ENCODE data around the gene FAF1.
"Not testable (repeated sequence)": the region's sequence is repeated elsewhere in the genome, so short reads cannot be mapped to it uniquely, and the experiment has no call there.

The FAF1 gene

DNA sequence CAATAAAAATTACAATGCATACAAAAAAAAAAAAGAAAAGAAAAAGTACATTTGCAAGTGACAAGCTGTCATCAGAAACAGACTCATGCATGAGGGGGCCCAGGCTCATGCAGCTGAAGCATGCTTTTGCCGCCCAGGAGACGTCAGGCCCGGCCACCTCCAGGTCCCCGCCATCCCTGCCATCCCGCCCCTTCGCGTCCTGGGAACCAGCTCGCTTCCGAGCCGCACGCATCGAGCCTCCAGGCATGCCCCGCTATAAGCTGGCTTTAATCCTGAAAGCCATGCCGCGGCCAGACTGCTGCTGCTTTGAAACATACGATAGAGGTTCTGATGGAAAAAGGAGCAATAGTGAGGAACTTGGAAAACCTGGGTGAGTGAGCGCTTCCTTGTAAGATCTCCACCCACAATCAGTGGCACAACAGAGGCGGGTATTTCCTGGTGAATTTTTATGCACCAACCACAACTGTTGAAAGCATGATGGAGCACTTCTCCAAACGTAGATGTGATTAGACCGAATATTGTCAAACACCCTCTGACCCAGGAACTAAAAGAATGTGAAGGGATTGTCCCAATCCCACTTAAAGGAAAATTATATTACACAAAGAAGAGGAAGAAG is 113.7 kb downstream of the FAF1 start:
- Histone ChIP-seq H3K4me3 (ENCODE audit: low read length) (no peak overlapping the region), H3K9ac (ENCODE audit: low read length) (no peak overlapping the region), H3K27me3 (ENCODE audit: control insufficient read depth, insufficient read depth, low read length) (no peaks in the 10 kb centered on the region), H3K4me1 (ENCODE audit: control insufficient read depth, insufficient read depth, low read length) (peaks cover 6% of the 10 kb centered on the region), H3K36me3 (ENCODE audit: control insufficient read depth, insufficient read depth, low read length) (no peaks in the 10 kb centered on the region), H3K27ac (ENCODE audit: low read depth, low read length) (no peak overlapping the region)

DNA sequence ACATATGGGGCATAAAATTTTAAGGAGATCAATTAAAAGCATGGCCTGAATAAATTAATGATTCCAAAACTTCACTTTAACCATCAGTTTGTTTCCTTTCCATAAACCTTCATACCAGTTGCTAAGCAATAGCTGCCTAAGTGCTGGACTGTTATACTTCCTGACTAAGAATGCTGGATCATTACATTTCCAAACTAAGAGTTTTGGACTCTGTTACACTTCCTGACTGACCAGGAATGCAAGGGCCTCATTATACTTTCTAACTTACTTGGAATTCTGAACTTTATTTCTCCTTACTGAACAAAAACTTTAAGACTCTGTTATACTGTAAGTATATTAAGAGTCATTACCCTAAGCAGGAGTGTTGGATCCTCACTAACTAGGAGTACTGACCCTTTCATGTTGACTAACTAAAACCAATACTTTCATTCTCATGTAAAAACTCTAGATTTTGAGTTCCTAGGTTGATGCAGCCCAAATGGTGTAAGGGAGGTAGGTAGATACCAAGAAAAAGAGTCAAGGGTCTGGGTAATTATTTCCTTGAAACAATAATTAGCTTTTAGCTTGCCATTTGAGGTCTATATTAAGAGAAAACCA is 118.2 kb downstream of the FAF1 start:
- Histone ChIP-seq H3K9ac (ENCODE audit: low read length) (no peak overlapping the region), H3K4me3 (ENCODE audit: low read length) (no peak overlapping the region), H3K4me1 (ENCODE audit: control insufficient read depth, insufficient read depth, low read length) (peaks cover 6% of the 10 kb centered on the region), H3K27me3 (ENCODE audit: control insufficient read depth, insufficient read depth, low read length) (no peaks in the 10 kb centered on the region), H3K36me3 (ENCODE audit: control insufficient read depth, insufficient read depth, low read length) (no peaks in the 10 kb centered on the region), H3K27ac (ENCODE audit: low read depth, low read length) (no peak overlapping the region)

DNA sequence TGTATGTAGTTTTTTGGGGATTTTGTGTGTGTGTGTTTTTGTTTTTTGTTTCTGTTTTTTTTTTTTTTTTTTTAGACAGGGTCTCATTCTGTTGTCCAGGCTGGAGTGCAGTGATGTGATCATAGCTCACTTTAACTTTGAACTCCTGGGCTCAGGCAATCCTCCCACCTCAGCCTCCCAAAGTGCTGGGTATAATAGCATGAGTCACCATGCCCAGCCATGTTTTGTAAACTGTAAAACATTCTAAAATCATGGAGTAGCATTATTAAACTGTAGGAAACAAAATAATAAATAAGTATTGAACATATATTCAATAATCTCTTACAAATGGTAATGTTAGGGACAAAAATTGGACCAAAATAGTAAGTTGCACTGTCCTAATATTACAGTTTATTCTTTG is 124.0 kb downstream of the FAF1 start:
- Histone ChIP-seq H3K9ac (ENCODE audit: low read length) (no peak overlapping the region), H3K4me3 (ENCODE audit: low read length) (no peak overlapping the region), H3K27me3 (ENCODE audit: control insufficient read depth, insufficient read depth, low read length) (no peaks in the 10 kb centered on the region), H3K27ac (ENCODE audit: low read depth, low read length) (no peak overlapping the region), H3K36me3 (ENCODE audit: control insufficient read depth, insufficient read depth, low read length) (no peaks in the 10 kb centered on the region), H3K4me1 (ENCODE audit: control insufficient read depth, insufficient read depth, low read length) (no peaks in the 10 kb centered on the region)

DNA sequence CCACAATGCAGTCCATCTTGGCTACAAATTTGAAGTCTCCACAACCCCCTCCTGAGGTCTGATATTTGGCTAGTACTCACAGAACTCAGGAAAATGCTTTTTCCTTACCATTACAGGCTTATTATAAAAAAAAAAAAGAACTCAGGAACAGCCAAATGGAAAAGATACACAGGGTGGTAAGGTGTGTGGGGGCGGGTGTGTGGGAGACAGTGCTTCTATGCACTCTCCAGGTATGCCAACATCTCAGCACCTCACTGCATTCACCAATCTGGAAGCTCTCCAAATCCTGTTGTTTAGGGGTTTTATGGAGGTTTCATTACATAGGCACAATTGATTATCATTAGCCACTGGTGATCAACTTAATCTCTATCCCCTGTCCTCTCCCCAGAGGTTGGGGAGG is 126.9 kb downstream of the FAF1 start:
- Histone ChIP-seq H3K9ac (ENCODE audit: low read length) (no peak overlapping the region), H3K36me3 (ENCODE audit: control insufficient read depth, insufficient read depth, low read length) (no peaks in the 10 kb centered on the region), H3K4me1 (ENCODE audit: control insufficient read depth, insufficient read depth, low read length) (peaks cover 2% of the 10 kb centered on the region), H3K27ac (ENCODE audit: low read depth, low read length) (no peak overlapping the region), H3K4me3 (ENCODE audit: low read length) (no peak overlapping the region), H3K27me3 (ENCODE audit: control insufficient read depth, insufficient read depth, low read length) (no peaks in the 10 kb centered on the region)

DNA sequence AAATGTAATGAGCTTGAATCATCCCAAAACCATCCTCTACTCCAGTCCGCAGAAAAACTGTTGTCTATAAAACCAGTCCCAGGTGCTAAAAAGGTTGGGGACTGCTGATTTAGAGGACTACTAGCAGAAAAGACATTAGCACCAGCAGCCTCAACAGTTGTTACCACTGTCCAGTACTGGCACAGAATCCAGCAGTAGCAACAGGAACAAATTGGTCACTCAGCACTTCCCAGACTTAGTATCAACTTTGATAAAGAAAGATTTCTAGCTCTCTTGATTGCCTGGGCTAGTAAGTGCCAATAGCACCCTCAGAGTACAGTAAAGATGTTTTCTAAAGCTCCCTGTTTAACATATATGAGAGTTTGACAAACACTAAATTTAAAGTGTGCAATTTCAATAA is 127.9 kb downstream of the FAF1 start:
- H3K9ac ChIP-seq (ENCODE audit: low read length): no peak overlapping the region
- no peak overlapping the region for H3K27ac ChIP-seq (ENCODE audit: low read depth, low read length)
- H3K27me3 ChIP-seq (ENCODE audit: control insufficient read depth, insufficient read depth, low read length): no peaks in the 10 kb centered on the region
- no peaks in the 10 kb centered on the region for H3K36me3 ChIP-seq (ENCODE audit: control insufficient read depth, insufficient read depth, low read length)
- no peak overlapping the region for H3K4me3 ChIP-seq (ENCODE audit: low read length)
- peaks cover 2% of the 10 kb centered on the region for H3K4me1 ChIP-seq (ENCODE audit: control insufficient read depth, insufficient read depth, low read length)

DNA sequence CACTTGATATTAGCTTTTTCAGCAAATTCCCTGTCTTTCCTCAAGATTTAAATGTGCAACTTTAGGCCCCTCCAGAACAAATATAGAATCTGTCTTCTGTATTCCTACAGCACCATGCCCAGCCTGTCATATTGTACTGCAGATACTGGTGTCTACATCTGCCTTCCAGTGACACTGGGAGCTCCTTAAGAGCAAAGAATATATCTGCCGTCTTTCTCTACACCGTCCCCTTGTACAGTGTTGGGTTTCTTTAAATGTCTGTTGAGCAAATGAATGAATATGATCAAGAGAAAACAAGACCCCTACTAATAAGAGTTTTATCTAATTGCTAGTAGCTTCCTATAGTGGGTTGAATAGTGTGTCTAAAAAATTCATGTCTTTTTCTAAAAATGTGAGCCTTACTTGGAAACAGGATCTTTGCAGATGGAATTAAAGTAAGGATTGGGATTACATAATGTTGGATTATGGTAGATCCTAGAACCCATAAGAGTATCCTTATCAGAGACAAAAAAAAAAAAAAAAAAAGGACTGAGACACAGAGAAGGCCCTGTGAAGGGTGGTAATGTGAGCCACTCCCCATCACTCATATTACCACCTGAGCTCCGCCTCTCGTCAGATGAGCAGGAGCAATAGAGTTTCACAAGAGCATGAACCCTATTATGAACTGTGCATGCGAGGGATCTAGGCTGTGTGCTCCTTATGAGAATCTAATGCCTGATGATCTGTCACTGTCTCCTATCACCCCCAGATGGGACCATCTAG is 128.6 kb downstream of the FAF1 start:
- H3K4me3 ChIP-seq (ENCODE audit: low read length): no peak overlapping the region

DNA sequence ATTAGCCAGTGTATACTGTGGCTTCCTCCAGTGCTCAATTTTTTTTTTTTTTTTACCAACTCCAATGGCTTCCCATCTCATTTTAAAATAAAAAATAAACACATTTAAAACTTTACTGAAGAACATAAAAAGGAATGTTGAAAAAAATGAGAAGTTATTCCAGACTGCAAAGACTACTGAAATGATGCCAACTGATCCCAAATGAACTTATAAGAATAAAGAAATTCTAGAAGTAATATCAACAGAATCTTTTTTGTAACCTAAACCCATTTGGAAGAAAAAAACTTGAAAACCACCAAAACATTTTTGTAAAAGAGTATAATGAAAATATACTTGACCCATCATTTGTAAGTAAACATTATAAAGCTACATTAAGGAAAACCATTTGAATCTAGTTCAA is 129.4 kb downstream of the FAF1 start:
- H3K27ac ChIP-seq (ENCODE audit: low read depth, low read length): no peak overlapping the region
- peaks cover 2% of the 10 kb centered on the region for H3K4me1 ChIP-seq (ENCODE audit: control insufficient read depth, insufficient read depth, low read length)
- no peak overlapping the region for H3K4me3 ChIP-seq (ENCODE audit: low read length)
- H3K36me3 ChIP-seq (ENCODE audit: control insufficient read depth, insufficient read depth, low read length): no peaks in the 10 kb centered on the region
- no peak overlapping the region for H3K9ac ChIP-seq (ENCODE audit: low read length)
- no peaks in the 10 kb centered on the region for H3K27me3 ChIP-seq (ENCODE audit: control insufficient read depth, insufficient read depth, low read length)

More for the DNA sequence above, 128.6 kb downstream of the FAF1 start:
- H3K27ac ChIP-seq (ENCODE audit: low read depth, low read length): no peak overlapping the region
- no peaks in the 10 kb centered on the region for H3K36me3 ChIP-seq (ENCODE audit: control insufficient read depth, insufficient read depth, low read length)
- H3K9ac ChIP-seq (ENCODE audit: low read length): no peak overlapping the region
- peaks cover 2% of the 10 kb centered on the region for H3K4me1 ChIP-seq (ENCODE audit: control insufficient read depth, insufficient read depth, low read length)
- no peaks in the 10 kb centered on the region for H3K27me3 ChIP-seq (ENCODE audit: control insufficient read depth, insufficient read depth, low read length)

DNA sequence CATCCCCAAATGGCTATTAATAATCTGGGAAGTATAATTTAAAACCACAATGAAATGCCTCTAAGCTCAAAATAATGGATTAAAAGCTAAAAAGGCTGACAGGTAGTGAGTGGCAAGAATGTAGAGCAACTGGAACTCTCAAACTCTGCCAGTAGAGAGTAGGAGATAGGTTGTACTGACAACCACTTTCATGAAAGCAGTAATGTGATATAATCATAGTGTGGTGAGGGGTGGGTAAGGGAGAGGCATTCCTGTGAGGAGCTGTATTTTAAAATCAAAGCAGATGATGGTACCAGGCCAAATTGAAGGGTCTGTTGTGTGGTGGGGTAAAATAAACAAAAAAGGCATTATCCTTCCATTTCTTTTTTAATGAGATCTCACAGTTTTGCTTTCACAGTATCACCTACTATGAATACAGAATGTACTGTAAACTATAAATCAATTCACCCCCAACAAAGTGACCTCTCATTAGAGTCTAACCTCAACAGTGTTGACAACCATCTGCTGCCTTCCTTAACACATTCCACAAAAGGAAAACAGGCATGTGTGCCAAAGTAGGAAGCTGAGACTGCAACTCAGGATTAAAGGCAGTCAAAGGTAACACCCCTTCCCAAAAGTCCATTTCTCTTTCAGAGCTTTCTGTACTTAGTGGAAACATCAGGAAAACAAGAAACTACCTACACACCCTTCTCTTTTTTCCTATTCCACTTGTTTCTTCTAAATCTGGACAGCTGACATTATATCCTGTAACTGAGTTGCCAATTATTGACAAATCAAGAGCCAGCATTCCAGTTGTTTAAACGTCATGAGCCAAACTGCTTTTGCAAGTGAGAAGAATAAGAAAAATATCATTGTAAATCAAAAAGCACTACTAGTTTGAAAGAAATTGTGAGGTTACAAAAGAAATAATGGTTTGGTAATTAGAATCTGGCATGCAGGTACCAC is 130.8 kb downstream of the FAF1 start:
- no peaks in the 10 kb centered on the region for H3K27me3 ChIP-seq (ENCODE audit: control insufficient read depth, insufficient read depth, low read length)
- no peak overlapping the region for H3K9ac ChIP-seq (ENCODE audit: low read length)
- H3K36me3 ChIP-seq (ENCODE audit: control insufficient read depth, insufficient read depth, low read length): no peaks in the 10 kb centered on the region
- no peak overlapping the region for H3K27ac ChIP-seq (ENCODE audit: low read depth, low read length)
- peaks cover 2% of the 10 kb centered on the region for H3K4me1 ChIP-seq (ENCODE audit: control insufficient read depth, insufficient read depth, low read length)
- H3K4me3 ChIP-seq (ENCODE audit: low read length): no peak overlapping the region

DNA sequence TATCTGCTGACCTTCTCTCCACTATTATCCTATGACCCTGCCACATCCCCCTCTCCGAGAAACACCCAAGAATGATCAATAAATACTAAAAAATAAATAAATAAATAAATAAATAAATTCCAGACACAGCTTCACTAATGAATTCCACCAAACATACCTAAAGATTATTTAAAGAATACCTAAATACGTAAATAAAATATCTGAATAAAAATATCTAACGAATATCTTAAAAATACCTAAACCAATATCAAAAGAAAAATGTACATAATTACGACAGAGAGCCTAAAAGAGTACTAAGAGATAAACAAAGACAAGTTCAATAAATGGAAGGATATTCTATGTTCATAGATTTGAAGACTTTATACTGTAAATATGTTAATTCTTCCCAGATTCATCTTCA is 132.5 kb downstream of the FAF1 start:
- no peaks in the 10 kb centered on the region for H3K36me3 ChIP-seq (ENCODE audit: control insufficient read depth, insufficient read depth, low read length)
- H3K4me1 ChIP-seq (ENCODE audit: control insufficient read depth, insufficient read depth, low read length): peaks cover 2% of the 10 kb centered on the region
- no peak overlapping the region for H3K27ac ChIP-seq (ENCODE audit: low read depth, low read length)
- H3K4me3 ChIP-seq (ENCODE audit: low read length): no peak overlapping the region
- no peak overlapping the region for H3K9ac ChIP-seq (ENCODE audit: low read length)
- H3K27me3 ChIP-seq (ENCODE audit: control insufficient read depth, insufficient read depth, low read length): no peaks in the 10 kb centered on the region

DNA sequence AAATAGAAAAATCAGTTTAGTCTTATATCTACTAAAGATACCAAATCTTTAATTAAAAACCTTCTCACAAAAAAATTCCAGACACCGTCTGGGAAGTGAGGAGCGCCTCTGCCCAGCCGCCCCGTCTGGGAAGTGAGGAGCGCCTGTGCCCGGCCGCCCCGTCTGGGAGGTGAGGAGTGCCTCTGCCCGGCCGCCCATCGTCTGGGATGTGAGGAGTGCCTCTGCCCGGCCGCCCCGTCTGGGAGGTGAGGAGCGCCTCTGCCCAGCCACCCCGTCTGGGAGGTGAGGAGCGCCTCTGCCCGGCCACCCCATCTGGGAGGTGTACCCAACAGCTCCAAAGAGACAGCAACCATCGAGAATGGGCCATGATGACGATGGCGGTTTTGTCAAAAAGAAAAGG is 133.3 kb downstream of the FAF1 start:
- H3K27me3 ChIP-seq (ENCODE audit: control insufficient read depth, insufficient read depth, low read length); H3K4me3 ChIP-seq (ENCODE audit: low read length); H3K27ac ChIP-seq (ENCODE audit: low read depth, low read length); H3K36me3 ChIP-seq (ENCODE audit: control insufficient read depth, insufficient read depth, low read length); H3K4me1 ChIP-seq (ENCODE audit: control insufficient read depth, insufficient read depth, low read length); H3K9ac ChIP-seq (ENCODE audit: low read length): not testable (repeated sequence)

DNA sequence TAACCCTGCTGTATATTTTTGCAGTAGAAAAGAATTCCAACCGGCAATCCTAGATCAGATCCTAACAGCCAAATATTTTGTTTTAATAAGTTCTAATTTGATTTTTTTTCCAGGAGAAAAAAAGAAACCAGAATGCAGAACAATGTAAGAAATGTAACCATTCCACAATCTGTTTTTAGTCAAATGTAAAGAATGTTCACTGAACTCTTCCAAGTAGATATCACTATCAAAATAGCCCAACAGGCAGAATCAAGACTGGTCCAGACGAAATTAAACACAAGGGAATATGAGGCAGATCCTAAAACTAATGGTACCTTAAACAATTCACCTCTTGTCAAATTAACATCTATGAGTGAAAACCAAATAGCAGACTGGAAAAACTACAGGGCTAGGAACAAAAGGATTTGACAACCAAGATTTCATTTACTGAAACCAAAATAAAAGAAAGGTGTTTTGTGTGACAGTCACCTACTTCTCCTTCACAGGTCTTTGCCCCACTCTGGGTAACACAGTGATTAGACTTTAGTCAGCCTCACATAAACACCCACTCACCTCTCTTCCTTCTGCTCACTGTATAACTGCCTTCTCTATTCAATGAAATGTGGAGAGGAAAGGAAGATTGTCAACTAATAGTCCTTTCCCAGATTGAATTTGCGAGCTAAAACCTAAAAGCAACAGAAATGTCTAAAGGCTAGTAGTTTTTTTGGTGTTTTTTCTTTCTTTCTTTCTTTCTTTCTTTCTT is 137.9 kb downstream of the FAF1 start:
- no peaks in the 10 kb centered on the region for H3K36me3 ChIP-seq (ENCODE audit: control insufficient read depth, insufficient read depth, low read length)
- no peak overlapping the region for H3K9ac ChIP-seq (ENCODE audit: low read length)
- H3K27me3 ChIP-seq (ENCODE audit: control insufficient read depth, insufficient read depth, low read length): no peaks in the 10 kb centered on the region
- no peak overlapping the region for H3K4me3 ChIP-seq (ENCODE audit: low read length)
- H3K27ac ChIP-seq (ENCODE audit: low read depth, low read length): no peak overlapping the region
- H3K4me1 ChIP-seq (ENCODE audit: control insufficient read depth, insufficient read depth, low read length): peaks cover 3% of the 10 kb centered on the region

DNA sequence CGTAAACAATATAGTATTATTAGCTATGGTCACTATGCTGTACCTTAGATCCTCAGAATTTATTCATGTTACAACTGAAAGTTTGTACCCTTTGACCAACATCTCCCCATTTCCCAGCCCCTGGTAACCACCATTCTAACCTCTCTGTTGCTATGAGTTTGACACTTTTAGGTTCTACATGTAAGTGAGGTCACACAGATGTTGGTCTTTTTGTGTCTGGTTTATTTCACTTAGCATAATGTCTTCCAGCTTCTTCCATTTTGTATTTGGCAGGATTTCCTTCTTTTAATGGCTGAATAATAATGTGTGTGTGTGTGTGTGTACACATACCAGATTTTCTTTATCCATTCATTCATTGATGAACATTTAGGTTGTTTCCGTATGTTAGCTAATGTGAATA is 139.5 kb downstream of the FAF1 start:
- Histone ChIP-seq H3K27ac (ENCODE audit: low read depth, low read length) (no peak overlapping the region), H3K4me1 (ENCODE audit: control insufficient read depth, insufficient read depth, low read length) (peaks cover 3% of the 10 kb centered on the region), H3K27me3 (ENCODE audit: control insufficient read depth, insufficient read depth, low read length) (no peaks in the 10 kb centered on the region), H3K36me3 (ENCODE audit: control insufficient read depth, insufficient read depth, low read length) (no peaks in the 10 kb centered on the region), H3K4me3 (ENCODE audit: low read length) (no peak overlapping the region), H3K9ac (ENCODE audit: low read length) (no peak overlapping the region)
